Measurements from ENCODE around the gene SLC6A9.

SLC6A9 gene

GRCh38 chr1:43949678-43950077 lies 81.6 kb downstream of the SLC6A9 start:
- DNase-seq (ENCODE audit: low read depth in 1 of 2, low spot score in 1 of 2) = no peak

GRCh38 chr1:43947874-43948437 lies 83.3 kb downstream of the SLC6A9 start:
- DNase-seq (ENCODE audit: low read depth in 1 of 2, low spot score in 1 of 2) = no peak

GRCh38 chr1:43947061-43947873 lies 84.0 kb downstream of the SLC6A9 start:
- DNase-seq (ENCODE audit: low read depth in 1 of 2, low spot score in 1 of 2) = no peak
